ENCODE results near the gene PLA2G4D.

- TF ChIP-seq CTCF (IDR thresholded peaks at IDR 0.05) (no peak), POLR2A (IDR thresholded peaks at IDR 0.05) (no peak)
These were observed 40.4 kb downstream of the PLA2G4D start for GRCh38 chr15:42053914-42054313.
